Measurements from ENCODE around the gene STAG1. TPM values are rescaled to one million over a fixed set of nuclear protein-coding genes. Genes with fewer than 3 reads are reported as not detected.

Gene STAG1
- total and polyA plus RNA-seq, 9 donors, result 18.7 to 66.3 (median 55.8) TPM

GRCh38 chr3:136396916-136397315, 355.3 kb downstream of the STAG1 start:
- Histone ChIP-seq H3K27me3 (no peaks in the 10 kb centered on the region), H3K36me3 (no peaks in the 10 kb centered on the region), H3K4me3 (no peak overlapping the region), H3K4me1 (ENCODE audit: insufficient read depth) (peaks cover 3% of the 10 kb centered on the region), H3K27ac (no peak overlapping the region), H3K9me3 (no peaks in the 10 kb centered on the region)
- no peak for TF ChIP-seq POLR2A (IDR thresholded peaks at IDR 0.05)
- no peak for TF ChIP-seq CTCF (IDR thresholded peaks at IDR 0.05)
- TF ChIP-seq EP300 (IDR thresholded peaks at IDR 0.05), result no peak
- intact Hi-C loops (cut with DNase I), result no loop called here
- no peak for DNase-seq

GRCh38 chr3:136390574-136390973, 361.6 kb downstream of the STAG1 start:
- TF ChIP-seq CTCF (IDR thresholded peaks at IDR 0.05) (no peak), EP300 (IDR thresholded peaks at IDR 0.05) (no peak), POLR2A (IDR thresholded peaks at IDR 0.05) (no peak)
- H3K36me3 ChIP-seq, result no peaks in the 10 kb centered on the region
- 13 to 32% (median 13%) methylated on average over 3 of the region's 3 CpGs for WGBS, 3 donors
- no peak for DNase-seq
- intact Hi-C loops (cut with DNase I), result no loop called here
- no peak overlapping the region for H3K4me3 ChIP-seq
- no peaks in the 10 kb centered on the region for H3K9me3 ChIP-seq
- H3K4me1 ChIP-seq (ENCODE audit: insufficient read depth), result peaks cover 12% of the 10 kb centered on the region
- H3K27ac ChIP-seq, result no peak overlapping the region
- H3K27me3 ChIP-seq, result no peaks in the 10 kb centered on the region

DNA sequence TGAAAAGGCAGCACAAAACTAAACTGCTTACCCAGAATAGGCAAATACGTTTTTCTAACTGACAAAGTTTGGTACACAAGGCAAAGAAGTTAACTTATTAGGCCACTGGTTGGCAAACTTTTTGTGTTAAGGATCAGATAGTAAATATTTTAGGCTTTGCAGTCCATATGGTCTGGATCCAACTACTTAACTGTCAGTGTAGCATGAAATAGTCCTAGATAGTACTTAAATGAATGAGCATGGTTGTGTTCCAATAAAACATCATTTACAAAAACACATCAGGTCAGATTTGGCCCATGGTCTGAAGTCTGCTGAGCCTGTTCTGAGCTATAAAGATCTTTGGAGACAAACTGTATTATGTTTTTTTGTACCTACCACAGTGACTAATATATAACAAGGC, 365.1 kb downstream of the STAG1 start:
- no peak overlapping the region for H3K27ac ChIP-seq
- no peaks in the 10 kb centered on the region for H3K9me3 ChIP-seq
- no peak overlapping the region for H3K4me3 ChIP-seq
- 16 to 32% (median 18%) methylated on average over 1 of the region's 1 CpG for WGBS, 3 donors
- DNase-seq, result no peak
- intact Hi-C loops (cut with DNase I), result no loop called here
- H3K36me3 ChIP-seq, result no peaks in the 10 kb centered on the region
- no peaks in the 10 kb centered on the region for H3K27me3 ChIP-seq
- TF ChIP-seq CTCF (IDR thresholded peaks at IDR 0.05) (no peak), EP300 (IDR thresholded peaks at IDR 0.05) (no peak), POLR2A (IDR thresholded peaks at IDR 0.05) (no peak)
- peaks cover 9% of the 10 kb centered on the region for H3K4me1 ChIP-seq (ENCODE audit: insufficient read depth)

DNA sequence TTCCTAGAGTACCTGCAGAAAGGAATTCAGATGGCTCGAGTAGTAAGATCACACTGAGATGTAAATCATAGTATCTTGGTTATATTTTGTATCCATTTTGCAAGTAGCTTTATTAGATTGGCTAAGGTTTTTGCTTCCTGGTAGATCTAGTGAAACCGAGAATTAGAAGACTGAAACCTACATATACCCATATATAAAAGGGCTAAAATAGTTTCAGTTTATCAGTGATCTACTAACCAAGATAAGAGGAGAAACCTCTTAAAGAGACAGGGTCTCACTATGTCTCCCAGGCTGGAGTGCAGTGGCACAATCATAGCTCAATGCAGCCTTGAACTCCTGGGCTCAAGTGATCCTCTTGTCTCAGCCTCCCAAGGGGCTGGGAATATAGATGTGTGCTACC, 366.7 kb downstream of the STAG1 start:
- Histone ChIP-seq H3K27ac (no peak overlapping the region), H3K9me3 (no peaks in the 10 kb centered on the region), H3K36me3 (no peaks in the 10 kb centered on the region), H3K27me3 (peaks cover 2% of the 10 kb centered on the region), H3K4me1 (ENCODE audit: insufficient read depth) (peaks cover 9% of the 10 kb centered on the region), H3K4me3 (no peak overlapping the region)
- intact Hi-C loops (cut with DNase I), result no loop called here
- TF ChIP-seq CTCF (IDR thresholded peaks at IDR 0.05) (no peak), POLR2A (IDR thresholded peaks at IDR 0.05) (no peak), EP300 (IDR thresholded peaks at IDR 0.05) (no peak)
- WGBS, 3 donors, result 84 to 92% (median 85%) methylated on average over 2 of the region's 2 CpGs
- no peak for DNase-seq

GRCh38 chr3:136381051-136381450, 371.1 kb downstream of the STAG1 start:
- H3K9me3 ChIP-seq, result no peaks in the 10 kb centered on the region
- H3K27me3 ChIP-seq, result peaks cover 2% of the 10 kb centered on the region
- H3K27ac ChIP-seq, result no peak overlapping the region
- no peak overlapping the region for H3K4me3 ChIP-seq
- no peak for DNase-seq
- 81 to 90% (median 83%) methylated on average over 2 of the region's 2 CpGs for WGBS, 3 donors
- no peak for TF ChIP-seq EP300 (IDR thresholded peaks at IDR 0.05)
- TF ChIP-seq CTCF (IDR thresholded peaks at IDR 0.05), result no peak
- no peaks in the 10 kb centered on the region for H3K36me3 ChIP-seq
- intact Hi-C loops (cut with DNase I), result no loop called here
- no peaks in the 10 kb centered on the region for H3K4me1 ChIP-seq (ENCODE audit: insufficient read depth)
